ENCODE data around the gene ZNF714. TPM values are rescaled to one million over a fixed set of nuclear protein-coding genes. Genes with fewer than 3 reads are reported as not detected.

The ZNF714 gene
- total and polyA plus RNA-seq, 9 of the 15 experiments (the other 6 are each of a cell fraction or from before 2014, with no cell fraction given): 16.2 to 40.8 (median 28.9) TPM

DNA sequence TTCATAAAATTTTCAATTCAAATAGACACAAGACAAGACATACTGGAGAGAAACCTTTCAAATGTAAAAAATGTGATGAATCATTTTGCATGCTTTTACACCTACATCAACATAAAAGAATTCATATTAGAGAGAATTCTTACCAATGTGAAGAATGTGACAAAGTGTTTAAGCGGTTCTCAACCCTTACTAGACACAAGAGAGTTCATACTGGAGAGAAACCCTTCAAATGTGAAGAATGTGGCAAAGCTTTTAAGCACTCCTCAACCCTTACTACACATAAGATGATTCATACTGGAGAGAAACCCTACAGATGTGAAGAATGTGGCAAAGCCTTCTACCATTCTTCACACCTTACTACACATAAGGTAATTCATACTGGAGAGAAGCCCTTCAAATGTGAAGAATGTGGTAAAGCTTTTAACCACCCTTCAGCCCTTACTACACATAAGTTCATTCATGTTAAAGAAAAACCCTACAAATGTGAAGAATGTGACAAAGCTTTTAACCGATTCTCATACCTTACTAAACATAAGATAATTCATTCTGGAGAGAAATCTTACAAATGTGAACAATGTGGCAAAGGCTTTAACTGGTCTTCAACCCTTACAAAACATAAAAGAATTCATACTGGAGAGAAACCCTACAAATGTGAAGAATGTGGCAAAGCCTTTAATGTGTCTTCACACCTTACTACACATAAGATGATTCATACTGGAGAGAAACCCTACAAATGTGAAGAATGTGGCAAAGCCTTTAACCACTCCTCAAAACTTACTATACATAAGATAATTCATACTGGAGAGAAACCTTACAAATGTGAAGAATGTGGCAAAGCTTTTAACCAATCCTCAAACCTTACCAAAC, 35.3 kb downstream of the ZNF714 start (continued):
- TF ChIP-seq ZBTB26 (CRISPR knock-in tag; IDR thresholded peaks at IDR 0.05): no peak

GRCh38 chr19:21126078-21126477, 44.1 kb downstream of the ZNF714 start:
- ChIA-PET CTCF (ENCODE audit: low intra/inter-chr PET ratio) (no interaction called here), POLR2A (interaction anchor here (1.1 kb wide), 1 partner anchor 11 kb away, joined by 3 read pairs; no protein-coding TSS in a partner anchor)
- H3K4me1 ChIP-seq (replicated peaks in 1 of 2; ENCODE audit: control insufficient read depth in 2 of 2, insufficient read depth in 2 of 2, low read length in 2 of 2): peaks cover 0 to 17% of the 10 kb centered on the region in 2 experiments; a peak in 2 of 5 replicates
- H3K79me2 ChIP-seq (ENCODE audit: control insufficient read depth, insufficient read depth, low read length): no peaks in the 10 kb centered on the region
- H3K36me3 ChIP-seq (ENCODE audit: control insufficient read depth, insufficient read depth, low read length): no peaks in the 10 kb centered on the region
- in situ Hi-C loops (cut with MboI): no loop called here
- no peak overlapping the region for H3K4me3 ChIP-seq
- H3K27ac ChIP-seq (ENCODE audit: extremely low read depth, low read depth, low read length): no peak overlapping the region
- peaks cover 8% of the 10 kb centered on the region for H3K9me3 ChIP-seq (replicated peaks; ENCODE audit: control insufficient read depth, insufficient read depth, low read depth, low read length)
- H3K4me2 ChIP-seq (ENCODE audit: insufficient read depth, low read length): no peak overlapping the region
- ATAC-seq (no peak), FAIRE-seq (no peak), DNase-seq (ENCODE audit: extremely low read depth in 1 of 4, low spot score in 3 of 4) (no peak)
- TF ChIP-seq BCOR (IDR thresholded peaks at IDR 0.05) (peak; percentile 19; the same call in 1 of the 2 replicates), SRSF1 (IDR thresholded peaks at IDR 0.05; ENCODE audit: low read depth, low read length) (no peak), RBM25 (IDR thresholded peaks at IDR 0.05; ENCODE audit: low read depth, low read length, severe bottlenecking) (peak; percentile 78), TRIM28 (IDR thresholded peaks at IDR 0.05) (peak; percentile 70; the same call in 1 of the 2 replicates)
- H3K9ac ChIP-seq (ENCODE audit: insufficient read depth in 1 of 2, low read depth in 2 of 2, low read length in 2 of 2): no peak overlapping the region
- intact Hi-C loops (cut with micrococcal nuclease): no loop called here
- no peak overlapping the region for H2AFZ ChIP-seq (ENCODE audit: low read depth, low read length)
- H3K9me1 ChIP-seq (ENCODE audit: control insufficient read depth, insufficient read depth, low read length): no peaks in the 10 kb centered on the region
- H4K20me1 ChIP-seq (replicated peaks; ENCODE audit: control insufficient read depth, insufficient read depth, low read length): no peaks in the 10 kb centered on the region
- no TSS peak for BruUV-seq (replicated peaks)
- H3K27me3 ChIP-seq (ENCODE audit: control insufficient read depth in 2 of 2, insufficient read depth in 2 of 2, low read length in 2 of 2): no peaks in the 10 kb centered on the region

Measured in K562 (cell line).